ENCODE results near the gene SPG7. TPM values are rescaled to one million over a fixed set of nuclear protein-coding genes. Genes with fewer than 3 reads are reported as not detected.

Gene SPG7
- total RNA-seq, 4 donors from 2014 or later: 83.3 to 152 (median 105) TPM

GRCh38 chr16:89545044-89545830, 37.0 kb downstream of the SPG7 start:
- no peak for TF ChIP-seq CTCF (IDR thresholded peaks at IDR 0.05; ENCODE audit: low read depth)

GRCh38 chr16:89545831-89546574, 37.8 kb downstream of the SPG7 start:
- no peak for TF ChIP-seq CTCF (IDR thresholded peaks at IDR 0.05; ENCODE audit: low read depth)

- no peak for TF ChIP-seq CTCF (IDR thresholded peaks at IDR 0.05; ENCODE audit: low read depth)
These were observed 38.6 kb downstream of the SPG7 start for GRCh38 chr16:89546781-89547180.

- TF ChIP-seq CTCF (IDR thresholded peaks at IDR 0.05; ENCODE audit: low read depth): no peak
These were observed 39.1 kb downstream of the SPG7 start for GRCh38 chr16:89547291-89547690.

- TF ChIP-seq CTCF (IDR thresholded peaks at IDR 0.05; ENCODE audit: low read depth): no peak
These were observed 39.7 kb downstream of the SPG7 start for GRCh38 chr16:89547860-89548259.

- no peak for TF ChIP-seq CTCF (IDR thresholded peaks at IDR 0.05; ENCODE audit: low read depth)
These were observed 40.3 kb downstream of the SPG7 start for GRCh38 chr16:89548344-89549006.

Measured in subcutaneous adipose tissue (tissue), 4 donors.